LHCN-M2 (cell line): ENCODE results near the gene ELAVL3. TPM values are rescaled to one million over a fixed set of nuclear protein-coding genes. Genes with fewer than 3 reads are reported as not detected.

Experiments
- DNase-seq: peaks from one replicate; pipeline ENCODE4 v3.0.0-alpha.2; 2012; ENCODE audit warnings: low read depth
- polyA plus RNA-seq: library from polyadenylated mRNA; unstranded; fragments of >200 nt; gene quantifications from one replicate; pipeline ENCODE4 v1.2.1, GENCODE V29; 2012; ENCODE audit warnings: missing spikeins
- total RNA-seq: library from RNA; depleted of rRNA; stranded (reverse); fragments of >200 nt; gene quantifications from 2 replicates; pipeline ENCODE4 v1.2.3, GENCODE V29; 2014; rRNA removed

The ELAVL3 gene
- total RNA-seq: not detected in 2 replicates
- polyA plus RNA-seq: not detected

GRCh38 chr19:11480715-11481533 lies at the start of gene ELAVL3:
TSS of gene ELAVL3 (minus strand) at chr19:11481046. CDS start at chr19:11480608, 438 bp downstream.
- no peak for DNase-seq

DNA sequence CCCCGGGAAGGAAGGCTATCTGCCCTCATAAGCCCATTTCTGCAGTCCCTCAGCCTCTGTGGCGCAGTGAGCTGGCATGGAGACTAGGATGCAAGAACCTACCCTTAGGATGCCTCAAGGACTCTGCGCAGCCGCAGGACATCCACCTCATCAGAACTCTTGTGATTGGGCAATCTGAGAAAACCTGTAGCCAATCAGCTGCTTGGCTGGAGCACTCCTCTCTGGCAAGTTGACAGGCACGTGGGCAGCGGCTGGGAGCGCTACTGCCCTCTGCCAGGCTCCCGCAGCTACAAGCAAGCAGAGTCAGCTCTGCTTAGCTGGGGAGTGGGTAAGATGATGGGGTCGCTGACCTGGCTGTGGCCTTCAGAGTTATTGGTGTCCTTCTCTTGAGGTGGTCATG lies 49.6 kb upstream of the ELAVL3 start:
- DNase-seq: peak; percentile 48

GRCh38 chr19:11528551-11529341 lies 47.9 kb upstream of the ELAVL3 start, which contains the start of gene ECSIT:
TSS of gene ECSIT (minus strand) at chr19:11529134. CDS start at chr19:11519170, 9,964 bp downstream.
- DNase-seq: peak; percentile 98

- DNase-seq: no peak
These were observed 38.3 kb upstream of the ELAVL3 start for GRCh38 chr19:11519138-11519537.

GRCh38 chr19:11513946-11514345 lies 33.1 kb upstream of the ELAVL3 start:
- DNase-seq: no peak

GRCh38 chr19:11510444-11510843 lies 29.6 kb upstream of the ELAVL3 start:
- no peak for DNase-seq

DNA sequence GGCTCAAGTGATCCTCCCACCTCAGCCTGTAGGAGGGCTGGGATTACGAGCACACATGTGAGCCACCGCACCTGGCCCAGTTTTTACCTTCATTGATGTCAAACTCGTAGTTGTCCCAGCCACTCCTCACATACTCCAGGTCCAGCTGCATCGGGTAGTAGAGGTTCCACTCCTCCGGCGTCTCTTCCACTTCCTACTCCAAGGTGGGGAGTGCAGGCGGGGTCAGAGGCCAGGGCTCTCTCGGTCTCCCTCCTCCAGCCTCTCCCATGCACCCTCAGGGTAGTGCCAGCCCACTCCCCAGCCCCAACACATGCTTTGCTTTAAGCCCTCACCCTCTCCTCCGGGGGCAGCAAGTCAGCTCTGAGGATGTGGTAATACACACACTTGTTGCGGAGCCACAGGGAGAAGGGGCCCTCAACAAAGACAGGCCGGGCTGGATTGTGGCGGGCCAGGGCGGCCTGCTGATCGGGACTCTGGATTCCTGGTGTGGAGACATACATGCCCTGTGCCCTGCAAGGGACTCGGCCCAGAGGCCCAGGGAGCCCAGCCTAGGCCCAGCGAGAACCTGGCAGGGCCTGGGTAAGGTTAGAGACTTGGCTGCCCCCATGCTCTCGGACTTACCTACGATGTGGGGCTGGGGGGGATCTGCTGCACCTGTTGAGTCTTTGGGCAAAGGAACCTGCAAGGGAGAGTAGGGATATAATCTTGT lies 26.7 kb upstream of the ELAVL3 start:
- DNase-seq: no peak

GRCh38 chr19:11506967-11507366 lies 26.1 kb upstream of the ELAVL3 start:
- no peak for DNase-seq

GRCh38 chr19:11506101-11506555 lies 25.3 kb upstream of the ELAVL3 start:
- no peak for DNase-seq

GRCh38 chr19:11505504-11506100 lies 24.8 kb upstream of the ELAVL3 start, which contains the start of gene ZNF653:
TSS of gene ZNF653 (minus strand) at chr19:11505839. CDS start at chr19:11505786, 53 bp downstream.
- DNase-seq: peak; percentile 92

- DNase-seq: peak; percentile 88
These were observed 24.2 kb upstream of the ELAVL3 start for GRCh38 chr19:11505032-11505503.

DNA sequence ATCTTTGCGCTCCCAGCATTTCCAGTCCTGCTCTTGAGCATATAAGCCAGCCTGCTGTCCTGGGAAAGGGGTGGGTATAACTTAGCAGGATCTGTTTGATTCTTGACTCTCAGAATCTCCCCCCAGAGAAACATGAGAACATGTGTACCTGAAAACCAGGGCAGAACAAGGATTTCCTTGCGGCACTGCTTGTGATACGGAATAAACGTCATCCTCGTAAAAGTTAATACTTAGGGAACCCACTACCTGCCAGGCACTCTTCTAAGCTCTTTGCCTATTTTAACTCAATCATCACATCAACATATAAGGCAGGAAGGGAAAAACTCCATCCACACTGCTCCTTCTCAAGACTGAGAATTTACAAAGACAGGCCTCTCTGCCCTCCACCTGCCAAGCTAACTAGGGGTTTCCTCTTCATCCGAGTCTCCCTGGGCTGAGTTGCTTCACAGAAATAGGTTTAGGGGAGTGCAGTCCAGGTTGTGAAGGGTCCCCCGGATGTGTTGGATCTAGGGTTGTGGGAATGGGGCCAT lies 23.7 kb upstream of the ELAVL3 start:
- DNase-seq: no peak

DNA sequence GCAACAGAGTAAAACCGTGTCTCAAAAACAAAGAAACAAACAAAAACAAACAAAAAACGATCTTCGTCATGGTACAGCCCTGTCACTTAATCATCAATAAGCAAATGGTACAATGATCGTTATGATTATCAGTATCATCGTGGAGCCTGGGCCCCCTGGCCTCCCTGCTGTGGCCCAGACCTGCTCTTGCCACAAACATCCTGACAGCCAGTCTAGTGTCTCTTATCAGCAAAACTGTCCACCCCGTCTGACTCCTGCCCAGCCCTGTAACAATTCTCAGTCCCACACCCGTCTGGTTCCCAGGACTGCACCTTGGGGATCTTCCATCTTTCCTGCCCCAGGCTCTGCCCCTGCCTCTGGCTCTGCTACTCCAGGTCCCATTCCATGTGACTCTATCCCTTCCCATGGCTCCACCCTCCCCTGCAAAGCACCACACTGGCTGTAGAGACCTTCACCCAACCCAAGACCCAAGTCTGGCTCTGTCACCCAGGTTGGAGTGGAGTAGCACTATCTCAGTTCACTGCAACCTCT lies 19.1 kb upstream of the ELAVL3 start:
- no peak for DNase-seq

- DNase-seq: no peak
These were observed 18.4 kb upstream of the ELAVL3 start for GRCh38 chr19:11499220-11499726.

- DNase-seq: peak; percentile 78
These were observed 15.7 kb upstream of the ELAVL3 start for GRCh38 chr19:11496391-11497163.

- DNase-seq: no peak
These were observed 15.0 kb upstream of the ELAVL3 start for GRCh38 chr19:11495885-11496284.

DNA sequence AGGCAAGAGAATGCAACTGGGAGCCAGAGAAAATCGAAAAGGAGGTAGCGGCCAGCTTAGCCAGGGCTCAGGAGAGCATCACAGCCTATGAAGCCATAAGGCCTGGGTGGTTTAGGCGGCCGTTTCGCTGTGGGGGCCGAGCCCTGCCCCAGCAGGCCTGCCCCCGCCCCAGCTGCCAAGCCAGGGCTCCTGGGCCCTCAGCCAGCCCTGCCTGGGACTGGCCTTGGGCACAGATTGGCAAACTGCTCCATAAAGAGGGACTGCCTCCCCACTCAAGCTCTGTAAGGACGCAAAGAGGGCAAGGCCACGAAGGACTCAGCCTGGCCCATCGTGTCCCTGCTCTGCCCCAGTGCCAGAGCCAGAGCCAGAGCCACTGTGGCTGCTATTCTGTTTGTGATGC lies 14.6 kb upstream of the ELAVL3 start:
- no peak for DNase-seq

DNA sequence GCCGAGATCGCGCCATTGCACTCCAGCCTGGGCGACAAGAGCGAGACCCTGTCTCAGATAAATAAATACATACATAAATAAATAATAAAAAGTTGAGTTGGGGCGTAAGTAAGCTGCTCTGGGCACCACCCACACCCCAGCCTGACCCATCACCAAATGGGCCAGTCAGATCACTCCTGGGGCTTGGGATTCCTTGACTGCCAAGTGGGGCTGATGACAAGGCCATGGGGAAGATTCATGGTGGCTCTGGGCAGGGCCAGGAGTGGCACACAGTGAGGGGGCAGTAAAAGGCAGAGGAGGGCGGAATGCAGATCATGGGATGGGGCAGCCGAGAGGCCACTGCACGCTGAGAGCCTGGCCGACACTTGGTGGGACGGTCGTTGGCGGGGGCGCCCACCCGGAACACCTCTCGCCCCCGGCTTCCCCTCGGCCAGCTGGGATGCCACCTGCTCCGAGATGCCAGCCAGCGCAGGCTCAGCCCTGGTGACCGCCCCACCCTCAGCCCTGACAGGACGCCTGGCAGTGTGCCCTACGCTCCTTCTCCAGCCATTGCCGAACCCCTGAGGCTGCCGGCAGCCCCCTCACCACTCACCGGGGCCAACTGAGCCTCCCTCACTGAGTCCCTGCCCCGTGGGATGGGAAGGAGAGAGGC lies 13.9 kb upstream of the ELAVL3 start:
- DNase-seq: no peak

- DNase-seq: no peak
These were observed 8.5 kb upstream of the ELAVL3 start for GRCh38 chr19:11489378-11489777.
